Measurements from ENCODE around the gene NDUFAF2.

DNA sequence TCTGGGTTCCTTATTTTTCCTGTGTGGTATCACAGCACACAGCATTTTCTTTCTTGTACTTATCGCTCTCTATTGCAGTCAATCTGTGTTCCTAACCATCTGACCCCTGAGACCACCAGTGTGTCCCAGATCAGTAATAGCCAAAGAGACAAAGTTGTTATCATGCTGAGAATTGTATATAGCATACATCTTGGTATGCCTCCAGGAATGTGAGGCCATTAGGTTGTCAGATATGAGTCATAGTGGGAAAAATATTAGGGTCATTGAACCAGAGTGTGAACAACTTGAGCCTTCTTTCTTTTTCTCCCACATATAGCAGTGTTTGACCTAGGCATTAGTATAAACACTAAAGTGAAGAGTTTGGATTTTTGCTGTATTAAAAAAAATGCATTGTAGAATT is 106.3 kb downstream of the NDUFAF2 start:
- TF ChIP-seq POLR2A (IDR thresholded peaks at IDR 0.05): no peak
- TF ChIP-seq, protein P1, sequence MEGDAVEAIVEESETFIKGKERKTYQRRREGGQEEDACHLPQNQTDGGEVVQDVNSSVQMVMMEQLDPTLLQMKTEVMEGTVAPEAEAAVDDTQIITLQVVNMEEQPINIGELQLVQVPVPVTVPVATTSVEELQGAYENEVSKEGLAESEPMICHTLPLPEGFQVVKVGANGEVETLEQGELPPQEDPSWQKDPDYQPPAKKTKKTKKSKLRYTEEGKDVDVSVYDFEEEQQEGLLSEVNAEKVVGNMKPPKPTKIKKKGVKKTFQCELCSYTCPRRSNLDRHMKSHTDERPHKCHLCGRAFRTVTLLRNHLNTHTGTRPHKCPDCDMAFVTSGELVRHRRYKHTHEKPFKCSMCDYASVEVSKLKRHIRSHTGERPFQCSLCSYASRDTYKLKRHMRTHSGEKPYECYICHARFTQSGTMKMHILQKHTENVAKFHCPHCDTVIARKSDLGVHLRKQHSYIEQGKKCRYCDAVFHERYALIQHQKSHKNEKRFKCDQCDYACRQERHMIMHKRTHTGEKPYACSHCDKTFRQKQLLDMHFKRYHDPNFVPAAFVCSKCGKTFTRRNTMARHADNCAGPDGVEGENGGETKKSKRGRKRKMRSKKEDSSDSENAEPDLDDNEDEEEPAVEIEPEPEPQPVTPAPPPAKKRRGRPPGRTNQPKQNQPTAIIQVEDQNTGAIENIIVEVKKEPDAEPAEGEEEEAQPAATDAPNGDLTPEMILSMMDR (IDR thresholded peaks at IDR 0.05): no peak

Data from body of pancreas (tissue), 4 donors.